SU-DHL-6 (cell line): Measurements from ENCODE around the gene RBMS1.

Experiments
- EZH2phosphoT487 ChIP-seq: fragments of 200-600 bp; sonication (generic), shearing (Covaris generic); conservative IDR thresholded peaks from 2 replicates; pipeline ENCODE4 v1.6.1; 2018; ENCODE audit warnings: mild to moderate bottlenecking, antibody characterized with exemption, low read length, moderate library complexity, mixed read lengths
- TF ChIP-seq, protein P1 (sequence below): fragments of 200-600 bp; sonication (generic); IDR thresholded peaks from one replicate; pipeline ENCODE4 v1.5.1; 2017; ENCODE audit warnings: antibody characterized with exemption, mild to moderate bottlenecking, low read length, moderate library complexity; ENCODE audit not compliant: insufficient read depth, poor library complexity, severe bottlenecking

- TF ChIP-seq, protein P1, sequence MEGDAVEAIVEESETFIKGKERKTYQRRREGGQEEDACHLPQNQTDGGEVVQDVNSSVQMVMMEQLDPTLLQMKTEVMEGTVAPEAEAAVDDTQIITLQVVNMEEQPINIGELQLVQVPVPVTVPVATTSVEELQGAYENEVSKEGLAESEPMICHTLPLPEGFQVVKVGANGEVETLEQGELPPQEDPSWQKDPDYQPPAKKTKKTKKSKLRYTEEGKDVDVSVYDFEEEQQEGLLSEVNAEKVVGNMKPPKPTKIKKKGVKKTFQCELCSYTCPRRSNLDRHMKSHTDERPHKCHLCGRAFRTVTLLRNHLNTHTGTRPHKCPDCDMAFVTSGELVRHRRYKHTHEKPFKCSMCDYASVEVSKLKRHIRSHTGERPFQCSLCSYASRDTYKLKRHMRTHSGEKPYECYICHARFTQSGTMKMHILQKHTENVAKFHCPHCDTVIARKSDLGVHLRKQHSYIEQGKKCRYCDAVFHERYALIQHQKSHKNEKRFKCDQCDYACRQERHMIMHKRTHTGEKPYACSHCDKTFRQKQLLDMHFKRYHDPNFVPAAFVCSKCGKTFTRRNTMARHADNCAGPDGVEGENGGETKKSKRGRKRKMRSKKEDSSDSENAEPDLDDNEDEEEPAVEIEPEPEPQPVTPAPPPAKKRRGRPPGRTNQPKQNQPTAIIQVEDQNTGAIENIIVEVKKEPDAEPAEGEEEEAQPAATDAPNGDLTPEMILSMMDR = no peak
- no peak for TF ChIP-seq EZH2phosphoT487
These were observed 121.6 kb downstream of the RBMS1 start for GRCh38 chr2:160372010-160372356.
